Measurements from ENCODE around the gene PLEKHG3. TPM values are rescaled to one million over a fixed set of nuclear protein-coding genes. Genes with fewer than 3 reads are reported as not detected.

The PLEKHG3 gene
- total and polyA plus RNA-seq, 2 of the 4 experiments (the other 2 are of a cell fraction): 8.2 to 8.4 TPM

- Histone ChIP-seq H3K23ac (ENCODE audit: low read depth, low read length) (no peak overlapping the region), H3K79me1 (ENCODE audit: low read depth in 1 of 2, low read length in 2 of 2) (no peaks in the 10 kb centered on the region), H3K9me3 (ENCODE audit: control insufficient read depth, insufficient read depth, low read length) (no peaks in the 10 kb centered on the region), H3K27me3 (ENCODE audit: control insufficient read depth, insufficient read depth, low read length) (peaks cover 4% of the 10 kb centered on the region), H3K9me1 (ENCODE audit: insufficient read depth, low read length) (no peaks in the 10 kb centered on the region), H3K4me1 (ENCODE audit: control insufficient read depth, insufficient read depth, low read length) (peaks cover 9% of the 10 kb centered on the region), H4K20me1 (ENCODE audit: insufficient read depth, low read length) (no peaks in the 10 kb centered on the region), H4K91ac (ENCODE audit: insufficient read depth, low read depth, low read length) (no peak overlapping the region), H3K4me2 (ENCODE audit: low read depth, low read length) (no peak overlapping the region), H2BK120ac (ENCODE audit: low read depth, low read length) (no peak overlapping the region), H3K18ac (ENCODE audit: low read depth, low read length) (no peak overlapping the region), H2AK5ac (ENCODE audit: low read depth, low read length) (no peak overlapping the region), H2AK9ac (replicated peaks; ENCODE audit: low read depth, low read length, poor library complexity) (no peak overlapping the region), H2AFZ (replicated peaks; ENCODE audit: low read length, poor library complexity) (no peak overlapping the region), H3K36me3 (ENCODE audit: control insufficient read depth, insufficient read depth, low read length) (no peaks in the 10 kb centered on the region), H4K8ac (ENCODE audit: low read depth in 2 of 2, low read length in 2 of 2) (no peak overlapping the region), H2BK5ac (ENCODE audit: low read depth, low read length, poor library complexity, severe bottlenecking) (no peak overlapping the region), H3K4ac (ENCODE audit: low read depth, low read length) (no peak overlapping the region), H3K9ac (ENCODE audit: low read depth, low read length) (no peak overlapping the region), H3K4me3 (ENCODE audit: insufficient read depth, low read depth, low read length) (no peak overlapping the region), H4K5ac (ENCODE audit: low read depth, low read length) (no peak overlapping the region), H3K27ac (ENCODE audit: insufficient read depth, low read length) (no peak overlapping the region), H2BK20ac (ENCODE audit: low read depth, low read length) (no peak overlapping the region), H3K56ac (ENCODE audit: extremely low read depth, insufficient read depth, low read length) (no peak overlapping the region), H3K14ac (replicated peaks; ENCODE audit: low read depth, low read length) (no peak overlapping the region), H2BK15ac (ENCODE audit: low read depth, low read length) (no peak overlapping the region)
- intact Hi-C loops (cut with micrococcal nuclease) (no loop called here), dilution Hi-C loops (cut with HindIII; ENCODE audit: low sequenced_read_pairs, unreplicated experiment) (no loop called here), in situ Hi-C loops (cut with MboI; ENCODE audit: low sequenced_read_pairs) (no loop called here)
- DNase-seq (no peak), ATAC-seq (ENCODE audit: low read depth) (no peak)
- ChIA-PET POLR2A (ENCODE audit: unreplicated experiment) (no interaction called here), CTCF (no interaction called here)
- no peak for TF ChIP-seq MXI1 (IDR thresholded peaks at IDR 0.05; ENCODE audit: borderline replicate concordance, low read depth, low read length)
- TF ChIP-seq MAZ (IDR thresholded peaks at IDR 0.05; ENCODE audit: borderline replicate concordance, low read depth, low read length): no peak
- TF ChIP-seq RCOR1 (IDR thresholded peaks at IDR 0.05; ENCODE audit: insufficient replicate concordance, low read length): no peak
- no peak for TF ChIP-seq SMC3 (IDR thresholded peaks at IDR 0.05; ENCODE audit: low read depth, low read length)
- no peak for TF ChIP-seq POLR2A (IDR thresholded peaks at IDR 0.05; ENCODE audit: low read depth, low read length)
- no peak for TF ChIP-seq NFE2L2 (IDR thresholded peaks at IDR 0.05; ENCODE audit: low read depth, low read length)
- TF ChIP-seq RAD21 (IDR thresholded peaks at IDR 0.05; ENCODE audit: low read length): no peak
- TF ChIP-seq CEBPB (IDR thresholded peaks at IDR 0.05; ENCODE audit: low read depth, low read length): no peak
- TF ChIP-seq BHLHE40 (IDR thresholded peaks at IDR 0.05; ENCODE audit: low read depth, low read length): no peak
- TF ChIP-seq FOS (IDR thresholded peaks at IDR 0.05; ENCODE audit: low read depth, low read length): no peak
- no peak for TF ChIP-seq CTCF (conservative IDR thresholded peaks at IDR 0.05; ENCODE audit: low read depth, low read length)
- TF ChIP-seq ELK1 (IDR thresholded peaks at IDR 0.05; ENCODE audit: borderline replicate concordance, low read depth, low read length): no peak
- TF ChIP-seq CHD1 (IDR thresholded peaks at IDR 0.05; ENCODE audit: low read depth, low read length): no peak
- no peak for TF ChIP-seq RFX5 (IDR thresholded peaks at IDR 0.05; ENCODE audit: low read depth, low read length)
- no peak for TF ChIP-seq MAFK (IDR thresholded peaks at IDR 0.05; ENCODE audit: low read depth, low read length)
- no peak for TF ChIP-seq USF2 (IDR thresholded peaks at IDR 0.05; ENCODE audit: low read depth, low read length)
- 95% methylated on average over 8 of the region's 9 CpGs; no CpG with 5 or more reads in 1 of the 2 experiments for WGBS, 2 experiments (ENCODE audit: extremely low coverage in 2 of 2, insufficient read length in 1 of 2)
- no TSS peak for BruUV-seq (replicated peaks)
Measured at GRCh38 chr14:64784006-64784405, 79.8 kb downstream of the PLEKHG3 start.
